Measurements from ENCODE around the gene STRADB.

The STRADB gene, protein sequence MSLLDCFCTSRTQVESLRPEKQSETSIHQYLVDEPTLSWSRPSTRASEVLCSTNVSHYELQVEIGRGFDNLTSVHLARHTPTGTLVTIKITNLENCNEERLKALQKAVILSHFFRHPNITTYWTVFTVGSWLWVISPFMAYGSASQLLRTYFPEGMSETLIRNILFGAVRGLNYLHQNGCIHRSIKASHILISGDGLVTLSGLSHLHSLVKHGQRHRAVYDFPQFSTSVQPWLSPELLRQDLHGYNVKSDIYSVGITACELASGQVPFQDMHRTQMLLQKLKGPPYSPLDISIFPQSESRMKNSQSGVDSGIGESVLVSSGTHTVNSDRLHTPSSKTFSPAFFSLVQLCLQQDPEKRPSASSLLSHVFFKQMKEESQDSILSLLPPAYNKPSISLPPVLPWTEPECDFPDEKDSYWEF

GRCh38 chr2:201451292-201452057 lies at the start of gene STRADB, which contains the start of gene TRAK2:
Gene STRADB (plus strand): TSS chr2:201451740. CDS start chr2:201454841, 3,101 bp downstream.
Gene TRAK2 (minus strand): TSS chr2:201451458. CDS start chr2:201420507, 30,951 bp downstream.
- peak within 1 kb of the TSS; percentile 97 for H3K4me3 Mint-ChIP-seq
- peaks cover 23% of the 10 kb centered on the region for H3K36me3 Mint-ChIP-seq (ENCODE audit: low read depth)
- H3K9me3 Mint-ChIP-seq = no peaks in the 10 kb centered on the region
- peak within 1 kb of the TSS; percentile 94 for H3K27ac Mint-ChIP-seq
- H3K4me1 Mint-ChIP-seq (ENCODE audit: low read depth) = peaks cover 47% of the 10 kb centered on the region
- peaks cover 12% of the 10 kb centered on the region for H3K27me3 Mint-ChIP-seq (ENCODE audit: low read depth)
- DNase-seq (ENCODE audit: low spot score) = peak; percentile 97

DNA sequence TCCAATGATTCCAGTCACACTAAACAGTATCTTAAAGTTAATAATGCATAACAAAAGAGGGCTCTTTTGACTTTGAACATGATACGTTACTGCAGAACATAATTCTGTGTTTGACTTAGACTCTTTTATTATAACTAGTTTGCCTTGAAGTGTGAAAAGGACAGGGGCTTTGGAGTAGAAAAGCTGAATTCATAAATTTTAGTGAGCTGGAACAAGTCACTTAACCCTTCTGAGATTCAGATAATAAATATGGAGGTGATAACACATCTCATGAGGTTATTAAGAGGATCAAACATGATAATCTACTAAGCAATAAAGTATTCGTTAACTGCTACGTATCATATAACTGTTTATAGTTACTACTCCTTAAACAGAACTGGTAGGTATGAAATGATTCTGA lies 49.7 kb upstream of the STRADB start:
- H3K9me3 Mint-ChIP-seq = no peaks in the 10 kb centered on the region
- no peak overlapping the region for H3K27ac Mint-ChIP-seq
- no peaks in the 10 kb centered on the region for H3K27me3 Mint-ChIP-seq (ENCODE audit: low read depth)

DNA sequence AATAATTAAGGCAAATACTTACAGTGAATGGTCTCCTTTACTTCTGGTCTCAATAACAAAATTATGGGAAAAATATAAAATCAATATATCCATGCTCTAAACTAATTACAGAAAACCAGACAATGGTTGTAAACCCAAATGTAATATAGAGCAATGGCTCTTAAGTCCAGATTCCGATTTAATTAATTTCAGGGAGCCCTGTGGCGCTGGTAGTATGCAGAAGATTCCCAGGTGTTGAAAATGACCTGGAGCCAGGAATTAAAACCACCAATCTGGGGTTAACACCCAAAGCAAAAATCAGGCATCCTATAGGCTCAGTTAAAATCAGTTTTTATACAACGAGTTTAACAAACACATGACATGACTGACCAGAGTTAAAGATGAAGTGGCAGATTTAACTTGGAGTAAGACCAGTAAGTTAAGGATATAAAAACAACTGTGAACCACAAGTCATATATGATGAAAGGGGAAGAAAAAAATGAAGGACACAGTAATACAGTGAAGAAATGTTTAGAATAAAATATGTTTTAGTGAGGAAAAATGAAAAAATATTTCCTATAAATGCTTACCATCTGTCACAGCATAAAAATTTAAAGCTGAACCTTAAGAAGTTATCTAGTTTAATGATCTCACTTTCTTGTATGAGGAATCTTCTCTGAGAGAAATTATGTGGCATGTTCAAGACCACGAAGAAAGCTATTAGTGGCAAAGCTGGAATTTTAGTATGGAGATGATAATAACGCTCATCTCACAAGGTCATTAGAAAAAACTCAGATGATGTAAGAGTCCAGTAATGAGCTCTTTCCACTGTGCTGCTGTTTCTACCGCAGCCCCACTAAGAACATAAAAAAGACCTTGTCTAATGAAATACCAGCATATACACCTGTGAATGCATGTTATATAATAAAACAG lies 48.6 kb upstream of the STRADB start:
- DNase-seq (ENCODE audit: low spot score) = no peak
- H3K4me3 Mint-ChIP-seq = no peak overlapping the region
- no peaks in the 10 kb centered on the region for H3K9me3 Mint-ChIP-seq
- peaks cover 37% of the 10 kb centered on the region for H3K4me1 Mint-ChIP-seq (ENCODE audit: low read depth)
- H3K27ac Mint-ChIP-seq = no peak overlapping the region
- no peaks in the 10 kb centered on the region for H3K27me3 Mint-ChIP-seq (ENCODE audit: low read depth)
- peaks cover 20% of the 10 kb centered on the region for H3K36me3 Mint-ChIP-seq (ENCODE audit: low read depth)

More for the DNA sequence above, 49.7 kb upstream of the STRADB start:
- Mint-ChIP-seq H3K4me1 (ENCODE audit: low read depth) (peaks cover 29% of the 10 kb centered on the region), H3K36me3 (ENCODE audit: low read depth) (peaks cover 24% of the 10 kb centered on the region), H3K4me3 (no peak overlapping the region)
- no peak for DNase-seq (ENCODE audit: low spot score)

GRCh38 chr2:201403880-201404279 lies 47.7 kb upstream of the STRADB start:
- DNase-seq (ENCODE audit: low spot score) = no peak
- Mint-ChIP-seq H3K4me3 (no peak overlapping the region), H3K36me3 (ENCODE audit: low read depth) (peaks cover 18% of the 10 kb centered on the region), H3K9me3 (no peaks in the 10 kb centered on the region), H3K27me3 (ENCODE audit: low read depth) (no peaks in the 10 kb centered on the region), H3K27ac (no peak overlapping the region), H3K4me1 (ENCODE audit: low read depth) (peaks cover 38% of the 10 kb centered on the region)

DNA sequence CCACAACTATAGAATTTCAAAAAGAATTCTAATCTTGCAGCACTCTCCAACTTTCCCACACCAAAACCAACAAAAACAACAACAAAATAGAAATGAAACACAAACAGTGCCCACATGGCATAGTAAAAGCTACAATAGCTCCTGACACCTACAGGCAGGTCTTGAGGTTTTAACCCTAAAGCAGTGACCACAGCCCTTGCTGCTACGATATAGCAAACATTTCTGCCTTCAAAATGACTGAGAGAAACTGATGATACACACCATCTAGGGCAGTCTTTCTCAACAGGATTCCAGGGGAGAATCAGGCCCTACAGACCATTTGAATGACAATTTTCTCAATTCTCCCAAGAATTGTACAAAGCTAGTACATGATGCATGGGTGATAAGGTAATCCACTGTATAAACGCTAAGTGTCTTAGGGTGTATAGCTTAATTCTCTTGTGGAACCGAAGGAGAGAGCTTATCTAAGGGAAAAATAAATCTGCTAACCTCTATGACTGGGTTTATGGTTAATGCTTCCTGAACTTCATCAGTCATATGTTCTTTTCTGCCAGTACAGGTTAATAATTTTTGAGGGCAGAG lies 46.8 kb upstream of the STRADB start:
- Mint-ChIP-seq H3K27ac (no peak overlapping the region), H3K4me3 (peak overlapping the region; percentile 39), H3K9me3 (no peaks in the 10 kb centered on the region), H3K27me3 (ENCODE audit: low read depth) (no peaks in the 10 kb centered on the region), H3K4me1 (ENCODE audit: low read depth) (peaks cover 38% of the 10 kb centered on the region), H3K36me3 (ENCODE audit: low read depth) (peaks cover 19% of the 10 kb centered on the region)
- peak; percentile 21 for DNase-seq (ENCODE audit: low spot score)

DNA sequence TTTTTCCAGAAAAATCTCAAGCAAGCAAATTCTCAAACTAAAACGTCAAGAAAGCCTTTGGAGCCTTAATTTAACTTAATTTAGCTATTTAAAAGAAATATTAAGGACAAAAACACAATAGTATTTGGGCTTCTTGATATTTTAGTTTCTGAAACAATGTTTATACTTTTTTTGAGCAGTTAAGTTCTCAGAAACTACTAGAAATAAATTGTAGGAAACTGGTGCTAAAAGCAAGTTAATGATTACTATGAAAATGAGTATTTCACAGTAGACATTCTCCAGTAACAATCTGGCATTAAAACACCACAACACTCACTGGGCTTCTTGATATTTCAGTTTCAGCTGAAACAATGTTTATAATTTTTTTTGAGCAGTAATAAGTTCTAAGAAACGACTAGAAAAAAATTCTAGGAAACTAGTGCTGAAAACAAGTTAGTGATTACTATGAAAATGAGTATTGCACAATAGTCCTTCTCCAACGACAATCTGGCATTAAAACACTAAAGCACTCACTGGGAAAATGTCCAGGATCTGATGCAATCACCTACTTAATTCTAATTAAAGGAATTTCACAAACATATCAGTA lies 45.4 kb upstream of the STRADB start:
- H3K4me1 Mint-ChIP-seq (ENCODE audit: low read depth) = peaks cover 38% of the 10 kb centered on the region
- H3K27me3 Mint-ChIP-seq (ENCODE audit: low read depth) = no peaks in the 10 kb centered on the region
- H3K9me3 Mint-ChIP-seq = no peaks in the 10 kb centered on the region
- peaks cover 22% of the 10 kb centered on the region for H3K36me3 Mint-ChIP-seq (ENCODE audit: low read depth)
- peak overlapping the region; percentile 39 for H3K4me3 Mint-ChIP-seq
- DNase-seq (ENCODE audit: low spot score) = no peak
- peak overlapping the region; percentile 24 for H3K27ac Mint-ChIP-seq

GRCh38 chr2:201407265-201407664 lies 44.3 kb upstream of the STRADB start:
- no peak for DNase-seq (ENCODE audit: low spot score)
- no peak overlapping the region for H3K27ac Mint-ChIP-seq
- H3K27me3 Mint-ChIP-seq (ENCODE audit: low read depth) = no peaks in the 10 kb centered on the region
- peak overlapping the region; percentile 35 for H3K4me3 Mint-ChIP-seq
- peaks cover 39% of the 10 kb centered on the region for H3K4me1 Mint-ChIP-seq (ENCODE audit: low read depth)
- H3K36me3 Mint-ChIP-seq (ENCODE audit: low read depth) = peaks cover 30% of the 10 kb centered on the region
- no peaks in the 10 kb centered on the region for H3K9me3 Mint-ChIP-seq

DNA sequence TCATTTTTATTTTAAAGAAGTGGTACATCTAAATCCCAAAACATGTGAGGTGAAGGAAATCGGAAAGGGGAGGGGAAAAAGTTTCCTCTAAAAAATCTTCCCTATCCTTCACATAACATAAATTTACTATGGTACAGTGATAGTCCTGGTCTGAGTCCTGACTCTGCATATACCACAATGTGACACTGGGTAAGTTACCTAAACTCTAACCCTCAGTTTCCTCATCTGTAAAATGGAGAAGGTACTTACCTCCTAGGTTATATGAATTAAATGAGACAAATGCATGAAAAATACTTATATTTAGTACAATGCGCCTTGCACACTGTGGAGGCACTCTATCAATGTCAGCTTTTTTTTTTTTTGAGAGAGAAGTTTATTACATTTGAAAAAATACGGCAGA lies 42.6 kb upstream of the STRADB start:
- Mint-ChIP-seq H3K27ac (no peak overlapping the region), H3K36me3 (ENCODE audit: low read depth) (peaks cover 30% of the 10 kb centered on the region), H3K4me3 (no peak overlapping the region), H3K9me3 (no peaks in the 10 kb centered on the region), H3K4me1 (ENCODE audit: low read depth) (peaks cover 38% of the 10 kb centered on the region), H3K27me3 (ENCODE audit: low read depth) (no peaks in the 10 kb centered on the region)
- no peak for DNase-seq (ENCODE audit: low spot score)

DNA sequence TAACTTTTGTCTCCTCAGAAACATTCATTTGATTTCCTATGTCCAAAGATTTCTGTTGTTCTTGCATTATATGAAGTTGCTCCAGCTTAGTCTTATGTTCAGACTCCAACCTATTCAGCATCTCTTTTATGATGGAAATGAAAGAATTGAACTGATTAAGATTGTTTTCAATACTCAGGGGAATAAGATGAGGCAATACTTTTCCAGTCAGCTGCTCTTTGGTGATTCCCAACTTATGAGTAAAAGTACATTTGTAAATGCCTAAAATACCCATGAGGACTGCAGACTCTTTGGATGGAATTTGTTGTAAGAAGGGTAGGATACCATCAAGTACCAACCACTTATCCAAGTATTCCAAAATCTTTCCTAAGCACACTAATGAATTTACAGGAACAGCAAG lies 40.1 kb upstream of the STRADB start:
- no peaks in the 10 kb centered on the region for H3K27me3 Mint-ChIP-seq (ENCODE audit: low read depth)
- DNase-seq (ENCODE audit: low spot score) = no peak
- peaks cover 24% of the 10 kb centered on the region for H3K36me3 Mint-ChIP-seq (ENCODE audit: low read depth)
- no peak overlapping the region for H3K4me3 Mint-ChIP-seq
- H3K9me3 Mint-ChIP-seq = no peaks in the 10 kb centered on the region
- H3K27ac Mint-ChIP-seq = no peak overlapping the region
- peaks cover 19% of the 10 kb centered on the region for H3K4me1 Mint-ChIP-seq (ENCODE audit: low read depth)

DNA sequence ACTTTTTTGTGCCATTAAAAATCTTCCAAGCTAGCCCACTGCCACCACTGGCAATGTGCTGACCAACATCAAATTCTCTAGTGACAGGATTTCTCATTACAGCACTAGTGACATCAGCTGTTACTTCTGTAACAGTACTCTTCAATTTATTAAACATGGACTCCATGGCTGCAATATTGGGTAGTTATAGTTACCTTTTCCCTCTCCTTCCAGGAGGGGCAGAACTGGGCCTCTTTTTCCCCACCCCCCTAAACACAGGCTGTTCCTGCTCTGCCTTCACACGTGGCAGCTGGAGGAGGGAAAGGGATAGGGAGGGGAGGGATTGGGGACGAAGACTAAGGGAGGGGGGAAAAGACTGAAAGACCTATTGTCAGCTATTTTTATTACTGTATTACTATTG lies 38.4 kb upstream of the STRADB start:
- no peak overlapping the region for H3K27ac Mint-ChIP-seq
- no peak for DNase-seq (ENCODE audit: low spot score)
- no peaks in the 10 kb centered on the region for H3K9me3 Mint-ChIP-seq
- no peak overlapping the region for H3K4me3 Mint-ChIP-seq
- H3K4me1 Mint-ChIP-seq (ENCODE audit: low read depth) = peaks cover 6% of the 10 kb centered on the region
- H3K27me3 Mint-ChIP-seq (ENCODE audit: low read depth) = no peaks in the 10 kb centered on the region
- peaks cover 23% of the 10 kb centered on the region for H3K36me3 Mint-ChIP-seq (ENCODE audit: low read depth)

DNA sequence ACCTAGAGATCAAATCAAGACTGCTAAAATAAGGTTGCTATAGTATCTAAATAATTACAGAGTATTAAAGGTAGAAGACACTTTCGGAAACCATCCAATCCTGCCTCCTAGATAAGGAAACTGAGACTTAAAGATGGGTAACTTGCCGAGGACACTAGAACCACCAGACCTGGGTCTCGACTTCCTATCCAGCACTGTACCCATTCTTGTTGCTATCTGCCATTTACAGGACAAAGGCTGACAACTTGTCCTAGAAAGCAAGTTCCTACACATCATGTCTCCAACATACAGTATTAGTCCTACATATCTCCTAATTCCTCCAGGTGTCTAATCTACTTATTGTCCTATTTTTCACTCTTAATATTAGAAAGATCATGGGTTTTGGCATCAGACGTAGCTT lies 38.0 kb upstream of the STRADB start:
- Mint-ChIP-seq H3K27ac (no peak overlapping the region), H3K9me3 (no peaks in the 10 kb centered on the region), H3K4me3 (no peak overlapping the region), H3K4me1 (ENCODE audit: low read depth) (peaks cover 6% of the 10 kb centered on the region), H3K27me3 (ENCODE audit: low read depth) (no peaks in the 10 kb centered on the region), H3K36me3 (ENCODE audit: low read depth) (peaks cover 24% of the 10 kb centered on the region)
- no peak for DNase-seq (ENCODE audit: low spot score)

DNA sequence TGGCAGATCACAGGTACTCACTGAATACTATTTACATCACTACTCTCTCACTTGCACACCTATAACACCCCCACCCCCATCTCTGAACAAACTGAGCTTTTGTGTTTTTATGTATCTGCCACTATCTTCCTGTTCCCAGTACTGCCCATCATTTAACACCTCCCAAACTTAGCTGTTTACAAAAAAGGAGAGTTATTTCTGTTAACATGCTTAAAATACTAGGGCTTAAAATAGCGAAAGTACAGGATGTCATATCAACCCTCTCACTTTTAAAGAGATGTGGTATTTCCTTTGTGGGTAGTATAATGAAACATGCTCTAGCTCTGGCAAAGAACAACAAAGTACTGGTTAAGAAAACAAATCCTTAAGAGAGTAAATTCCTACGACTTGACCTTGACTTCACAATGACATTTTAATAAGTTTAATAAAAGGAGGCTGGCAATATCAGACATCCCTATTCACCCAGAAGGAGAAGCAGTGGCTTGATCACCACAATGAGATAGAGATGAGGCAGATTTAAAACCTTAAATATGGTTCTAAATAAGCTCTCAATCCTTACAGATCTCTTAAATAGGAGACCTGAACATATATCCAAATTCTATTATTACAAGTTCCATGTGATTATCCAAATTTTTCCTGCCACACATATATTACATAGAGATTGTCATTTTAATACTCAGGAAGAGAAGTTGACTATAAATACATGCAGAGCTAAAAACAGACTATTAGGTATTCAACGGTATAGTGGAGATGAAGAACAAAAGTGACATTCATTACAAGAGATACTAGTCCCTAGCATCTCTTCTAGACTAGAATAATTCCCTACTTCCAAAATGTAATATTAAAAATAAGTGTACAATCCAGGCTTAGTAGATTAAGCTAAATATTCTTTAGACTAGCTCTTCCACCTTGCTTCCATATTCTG lies 37.2 kb upstream of the STRADB start:
- H3K27me3 Mint-ChIP-seq (ENCODE audit: low read depth) = no peaks in the 10 kb centered on the region
- no peak overlapping the region for H3K27ac Mint-ChIP-seq
- DNase-seq (ENCODE audit: low spot score) = no peak
- peaks cover 11% of the 10 kb centered on the region for H3K4me1 Mint-ChIP-seq (ENCODE audit: low read depth)
- H3K36me3 Mint-ChIP-seq (ENCODE audit: low read depth) = peaks cover 28% of the 10 kb centered on the region
- H3K9me3 Mint-ChIP-seq = no peaks in the 10 kb centered on the region
- H3K4me3 Mint-ChIP-seq = no peak overlapping the region
